HepG2 (cell line): ENCODE data around the gene FSD2. TPM values are rescaled to one million over a fixed set of nuclear protein-coding genes. Genes with fewer than 3 reads are reported as not detected.

Source experiments
- ATAC-seq: fragments of 200-7000 bp; cut with Tn5 transposase; 3 replicates; pipeline ENCODE4 v1.9.1; 2020; ENCODE audit warnings: mild to moderate bottlenecking, moderate library complexity
- BruUV-seq: library from RNA; stranded (reverse); fragments of 400-500 nt; replicated peaks from 2 replicates; lab custom pipeline; 2021; lab: Mats Ljungman, UMichigan
- CTCF ChIA-PET: fragments of 300-600 bp; formaldehyde crosslinking; extraction: SDS; loops from one replicate; lab custom pipeline; 2021; ENCODE audit warnings: low total read pairs, inconsistent platforms, low intra/inter-chr PET ratio; lab: Yijun Ruan, JAX
- POLR2A ChIA-PET: fragments of 350-600 bp; sonication (Branson Sonifier 250); formaldehyde crosslinking; loops from one replicate; lab custom pipeline; 2020; ENCODE audit warnings: antibody characterized with exemption, inconsistent platforms; lab: Yijun Ruan, JAX
- DNase-seq: peaks from one replicate; pipeline ENCODE4 v3.0.0-alpha.2; 2015; ENCODE audit warnings: low spot score
- FAIRE-seq: peaks from 3 replicates; lab custom pipeline; 2011; peaks lifted over from hg19 to GRCh38; lab: Jason Lieb, UNC
- H2AFZ ChIP-seq: one replicate; pipeline ENCODE4 v1.6.1; 2011; ENCODE audit warnings: low read length, inconsistent platforms
- H3K27ac ChIP-seq: fragments of 300-600 bp; 3 replicates; pipeline ENCODE4 v1.8.0; 2011; ENCODE audit warnings: mixed run types, mild to moderate bottlenecking, mixed read lengths, low read length, inconsistent platforms; ENCODE audit not compliant: insufficient read depth; ENCODE audit errors: extremely low read length
- H3K27me3 ChIP-seq, 2 experiments: fragments of 200-600 bp in 1 of 2; 2 replicates in 1 of 2; 3 replicates in 1 of 2; pipeline versions ENCODE4 v1.6.0 to v1.8.0; 2011; ENCODE audit warnings: low read length in 2 of 2, mild to moderate bottlenecking in 2 of 2, moderate library complexity in 2 of 2, inconsistent platforms in 1 of 2; ENCODE audit not compliant: insufficient read depth in 2 of 2, control insufficient read depth in 1 of 2
- H3K36me3 ChIP-seq, 2 experiments: fragments of 200-600 bp in 1 of 2; replicated peaks in 1 of 2; 2 replicates in 1 of 2; 3 replicates in 1 of 2; pipeline versions ENCODE4 v1.5.1 to v1.8.0; 2011; ENCODE audit warnings: low read length in 2 of 2, inconsistent platforms in 1 of 2; ENCODE audit not compliant: insufficient read depth in 2 of 2, control insufficient read depth in 1 of 2
- H3K4me1 ChIP-seq: 2 replicates; pipeline ENCODE4 v1.5.1; 2012; ENCODE audit warnings: low read length, inconsistent platforms; ENCODE audit not compliant: insufficient read depth
- H3K4me2 ChIP-seq: 2 replicates; pipeline ENCODE4 v1.6.0; 2011; ENCODE audit warnings: low read depth, low read length, inconsistent platforms
- H3K4me3 ChIP-seq, 3 experiments: fragments of 200-600 bp in 1 of 3; sonication (generic), shearing (Covaris generic) in 1 of 3; replicated peaks in 1 of 3; 2 replicates each; pipeline ENCODE4 v1.5.1; 2011 to 2016; ENCODE audit warnings: low read length in 3 of 3, inconsistent platforms in 2 of 3, low read depth in 2 of 3, mild to moderate bottlenecking in 2 of 3, control low read depth in 1 of 3, mixed read lengths in 1 of 3; ENCODE audit not compliant: insufficient read depth in 1 of 3
- H3K79me2 ChIP-seq: one replicate; pipeline ENCODE4 v1.6.1; 2011; ENCODE audit warnings: low read length, inconsistent platforms; ENCODE audit not compliant: insufficient read depth
- H3K9ac ChIP-seq: 2 replicates; pipeline ENCODE4 v1.6.0; 2011; ENCODE audit warnings: mild to moderate bottlenecking, low read depth, low read length, inconsistent platforms; ENCODE audit not compliant: insufficient read depth
- H3K9me3 ChIP-seq: 2 replicates; pipeline ENCODE4 v1.5.1; 2012; ENCODE audit warnings: mild to moderate bottlenecking, low read length
- H4K20me1 ChIP-seq: 2 replicates; pipeline ENCODE4 v1.6.0; 2011; ENCODE audit warnings: inconsistent platforms, mild to moderate bottlenecking, low read length, moderate library complexity; ENCODE audit not compliant: insufficient read depth
- ATF4 ChIP-seq, 2 experiments: fragments of 450-650 bp in 1 of 2; sonication (generic) in 1 of 2; formaldehyde crosslinking; IDR thresholded peaks; 2 replicates each; pipeline versions ENCODE4 v1.5.0 to v1.8.0; 2020 to 2022; ENCODE audit warnings: mild to moderate bottlenecking in 1 of 2, missing genetic modification reagents in 1 of 2
- DNMT3B ChIP-seq: conservative IDR thresholded peaks from 2 replicates; pipeline ENCODE4 v1.6.1; 2016; ENCODE audit warnings: missing biosample characterization, control low read depth
- EED ChIP-seq: sonication (generic); formaldehyde crosslinking; IDR thresholded peaks from 2 replicates; pipeline ENCODE4 v1.5.0; 2020; ENCODE audit warnings: mild to moderate bottlenecking, missing genetic modification reagents
- HOXD1 ChIP-seq: sonication (generic); formaldehyde crosslinking; IDR thresholded peaks from 2 replicates; pipeline ENCODE4 v1.5.0; 2020; ENCODE audit warnings: missing genetic modification reagents
- IRX3 ChIP-seq: sonication (generic); formaldehyde crosslinking; IDR thresholded peaks from 2 replicates; pipeline ENCODE4 v1.8.1; 2023; ENCODE audit warnings: mild to moderate bottlenecking, low read depth, missing genetic modification reagents, borderline replicate concordance
- MAFG ChIP-seq: sonication (generic); formaldehyde crosslinking; IDR thresholded peaks from 2 replicates; pipeline ENCODE4 v1.5.1; 2020; ENCODE audit warnings: mild to moderate bottlenecking, missing genetic modification reagents
- SNAPC2 ChIP-seq: sonication (generic); formaldehyde crosslinking; IDR thresholded peaks from 2 replicates; pipeline ENCODE4 v1.8.1; 2022; ENCODE audit warnings: mild to moderate bottlenecking, missing genetic modification reagents
- ZNF260 ChIP-seq: sonication (generic); formaldehyde crosslinking; IDR thresholded peaks from 2 replicates; pipeline ENCODE4 v1.4.0; 2020; ENCODE audit warnings: missing genetic modification reagents, low read depth, mild to moderate bottlenecking, borderline replicate concordance
- ZNF30 ChIP-seq: sonication (generic); formaldehyde crosslinking; IDR thresholded peaks from 2 replicates; pipeline ENCODE4 v1.5.0; 2020; ENCODE audit warnings: mild to moderate bottlenecking, missing genetic modification reagents
- ZNF597 ChIP-seq: sonication (generic); formaldehyde crosslinking; IDR thresholded peaks from 2 replicates; pipeline ENCODE4 v1.5.0; 2020; ENCODE audit warnings: missing genetic modification reagents
- WGBS: methylation state at CpG from one replicate; pipeline ENCODE4 v1.1.6; 2017; ENCODE audit warnings: low lambda C conversion rate; 5-methylcytosine and 5-hydroxymethylcytosine counted together
- in situ Hi-C: cut with HindIII; loops from 2 replicates; pipeline ENCODE4 v1.10.0; 2017; ENCODE audit warnings: low pct_unique_long_range_greater_than_20kb; ENCODE audit not compliant: extremely low pct_ligation_motif_present
- intact Hi-C: fragments of 100-400 bp; cut with micrococcal nuclease; formaldehyde crosslinking; loops from one replicate; pipeline ENCODE4 v1.10.0; 2022; ENCODE audit not compliant: unreplicated experiment
- polyA plus RNA-seq, 8 experiments: library from polyadenylated mRNA; depleted of rRNA in 3 of 8; stranded (reverse) in 7 of 8; unstranded in 1 of 8; fragments of >200 nt; fragmentation: Illumina TruSeq in 4 of 8; extraction: Trizol in 4 of 8; gene quantifications; 2 replicates each; pipeline versions ENCODE4 v1.2.1 to v1.2.3, GENCODE V29; 2011 to 2016; ENCODE audit warnings: low read depth in 4 of 8, missing spikeins in 1 of 8, mixed read lengths in 1 of 8; ENCODE audit not compliant: insufficient read depth in 1 of 8
- total RNA-seq, 5 experiments: library from RNA; depleted of rRNA; stranded (reverse); fragments of >200 nt; fragmentation: Illumina TruSeq; extraction: Trizol; gene quantifications; 2 replicates each; pipeline ENCODE4 v1.2.3, GENCODE V29; 2016; ENCODE audit warnings: low read depth in 1 of 5

FSD2 gene
- total and polyA plus RNA-seq, 2 of the 13 experiments (the other 11 are each of a cell fraction or from before 2014, with no cell fraction given): not detected

- TF ChIP-seq ZNF30 (CRISPR knock-in tag) (no peak), SNAPC2 (no peak), HOXD1 (CRISPR knock-in tag) (no peak), ZNF260 (CRISPR knock-in tag) (no peak), ZNF597 (CRISPR knock-in tag) (no peak)
Observed at GRCh38 chr15:82715003-82715402, 90.9 kb downstream of the FSD2 start (continued).

- Histone ChIP-seq H2AFZ (no peak overlapping the region), H3K27ac (no peak overlapping the region), H3K9ac (no peak overlapping the region), H3K4me1 (peaks cover 6% of the 10 kb centered on the region; the same call in 1 of the 2 replicates), H3K27me3 (peaks cover under 1 to 14% of the 10 kb centered on the region in 2 experiments; a peak in 4 of 5 replicates), H3K9me3 (no peaks in the 10 kb centered on the region), H3K36me3 (no peaks in the 10 kb centered on the region), H3K79me2 (no peaks in the 10 kb centered on the region), H3K4me2 (no peak overlapping the region), H3K4me3 (no peak overlapping the region), H4K20me1 (no peaks in the 10 kb centered on the region)
- no TSS peak for BruUV-seq
- DNase-seq (no peak), ATAC-seq (no peak), FAIRE-seq (no peak)
- intact Hi-C loops: no loop called here
- 0% methylated on average over 1 of the region's 3 CpGs for WGBS
- POLR2A ChIA-PET: interaction anchor here (1.1 kb wide), 1 partner anchor 36 kb away, joined by 3 read pairs; no protein-coding TSS in a partner anchor
- CTCF ChIA-PET: no interaction called here
- TF ChIP-seq ATF4 (CRISPR knock-in tag; IDR thresholded peaks at IDR 0.05): no peak
- TF ChIP-seq EED (CRISPR knock-in tag): no peak
- no peak for TF ChIP-seq MAFG
- no peak for TF ChIP-seq DNMT3B (CRISPR knock-in tag)
- no peak for TF ChIP-seq IRX3 (CRISPR knock-in tag)
- in situ Hi-C loops: no loop called here
Observed at GRCh38 chr15:82714016-82714415, 91.9 kb downstream of the FSD2 start.
